Lung (tissue), 12 donors: ENCODE data around the gene BMERB1. TPM values are rescaled to one million over a fixed set of nuclear protein-coding genes. Genes with fewer than 3 reads are reported as not detected.

Experiments
- ATAC-seq: fragments of 200-7000 bp; cut with Tn5 transposase; one replicate; pipeline ENCODE4 v1.9.1; 2020; ENCODE audit warnings: moderate number of reproducible peaks; ENCODE audit not compliant: insufficient read depth, low FRiP score
- DNase-seq, 3 donors: peaks; one replicate each; pipeline ENCODE4 v3.0.0-alpha.2; 2013 to 2017
- H3K27ac ChIP-seq, 2 donors: one replicate each; pipeline ENCODE4 v1.5.1; 2013; ENCODE audit warnings: mild to moderate bottlenecking in 2 of 2, moderate library complexity in 2 of 2, control low read depth in 1 of 2, inconsistent platforms in 1 of 2, low read depth in 1 of 2, low read length in 1 of 2
- H3K27me3 ChIP-seq, 3 donors: one replicate each; pipeline ENCODE4 v1.5.1; 2013; ENCODE audit warnings: low read length in 2 of 3; ENCODE audit not compliant: control insufficient read depth in 3 of 3, insufficient read depth in 3 of 3
- H3K36me3 ChIP-seq, 4 donors: one replicate each; pipeline ENCODE4 v1.5.1; 2013; ENCODE audit warnings: low read length in 4 of 4, mild to moderate bottlenecking in 1 of 4, moderate library complexity in 1 of 4; ENCODE audit not compliant: control insufficient read depth in 4 of 4, insufficient read depth in 4 of 4
- H3K4me1 ChIP-seq, 5 donors: one replicate each; pipeline ENCODE4 v1.5.1; 2013; ENCODE audit warnings: low read length in 5 of 5, mild to moderate bottlenecking in 2 of 5, moderate library complexity in 1 of 5; ENCODE audit not compliant: control insufficient read depth in 5 of 5, insufficient read depth in 5 of 5
- H3K4me3 ChIP-seq: one replicate; pipeline ENCODE4 v1.5.1; 2013; ENCODE audit warnings: mild to moderate bottlenecking, control low read depth, moderate library complexity
- H3K9ac ChIP-seq, 2 donors: one replicate each; pipeline ENCODE4 v1.5.1; 2013; ENCODE audit warnings: low read length in 2 of 2, control low read depth in 1 of 2; ENCODE audit not compliant: insufficient read depth in 1 of 2
- H3K9me3 ChIP-seq, 4 donors: one replicate each; pipeline ENCODE4 v1.5.1; 2013; ENCODE audit warnings: low read length in 3 of 4, mild to moderate bottlenecking in 1 of 4, moderate library complexity in 1 of 4; ENCODE audit not compliant: control insufficient read depth in 4 of 4, insufficient read depth in 3 of 4
- CTCF ChIP-seq: IDR thresholded peaks from 2 replicates; pipeline ENCODE4 v1.5.1; 2012; ENCODE audit warnings: mild to moderate bottlenecking; ENCODE audit errors: control extremely low read depth, extremely low read depth
- WGBS, 2 donors: extraction: QIAGEN DNeasy Blood & Tissue Kit; methylation state at CpG; one replicate each; pipeline ENCODE4 v1.1.7; 2013; 5-methylcytosine and 5-hydroxymethylcytosine counted together
- polyA plus RNA-seq, 2 donors: library from polyadenylated mRNA; stranded (reverse); fragments of 200-250 nt; gene quantifications; one replicate each; pipeline ENCODE4 v1.2.1, GENCODE V29; 2013
- total RNA-seq, 2 donors: library from RNA; depleted of rRNA in 1 of 2; stranded (reverse); fragments of >200 nt in 1 of 2; gene quantifications; one replicate each; pipeline ENCODE4 v1.2.1, GENCODE V29; 2014 to 2021
- donor health status: control.
- donor health status: control.
- donor health status: Bipolar disorder and iron deficiency.
- donor health status: healthy.
- donor health status: DM: yes; HTN: yes; CAD: no.

BMERB1 gene
- total and polyA plus RNA-seq, 4 donors = 5.6 to 17.5 (median 7.9) TPM

- no peak for TF ChIP-seq CTCF
- no peaks in the 10 kb centered on the region for H3K9me3 ChIP-seq
- WGBS, 2 donors = 97 to 98% methylated on average over 2 of the region's 2 CpGs
- H3K4me3 ChIP-seq = no peak overlapping the region
- no peaks in the 10 kb centered on the region for H3K4me1 ChIP-seq
- no peaks in the 10 kb centered on the region for H3K27me3 ChIP-seq
- no peak for ATAC-seq
- peaks cover 23 to 51% (median 35%) of the 10 kb centered on the region in 4 donors for H3K36me3 ChIP-seq
- H3K9ac ChIP-seq = no peak overlapping the region
- no peak overlapping the region for H3K27ac ChIP-seq
- no peak for DNase-seq
These were observed 197.5 kb downstream of the BMERB1 start for GRCh38 chr16:15631730-15632409.

- no peak for TF ChIP-seq CTCF
- ATAC-seq = no peak
- no peak for DNase-seq
- Histone ChIP-seq H3K27ac (no peak overlapping the region), H3K27me3 (no peaks in the 10 kb centered on the region), H3K4me1 (peaks cover 0 to 3% (median under 1%) of the 10 kb centered on the region in 5 donors), H3K9ac (no peak overlapping the region), H3K36me3 (peaks cover 32 to 59% (median 36%) of the 10 kb centered on the region in 4 donors), H3K9me3 (no peaks in the 10 kb centered on the region), H3K4me3 (no peak overlapping the region)
- 89 to 91% methylated on average over 9 of the region's 9 CpGs for WGBS, 2 donors
These were observed 201.5 kb downstream of the BMERB1 start for GRCh38 chr16:15635926-15636325.

GRCh38 chr16:15636392-15636873 is 202.0 kb downstream of the BMERB1 start:
- Histone ChIP-seq H3K4me3 (no peak overlapping the region), H3K36me3 (peaks cover 30 to 59% (median 34%) of the 10 kb centered on the region in 4 donors), H3K9me3 (no peaks in the 10 kb centered on the region), H3K27me3 (no peaks in the 10 kb centered on the region), H3K9ac (no peak overlapping the region), H3K4me1 (peaks cover 0 to 6% (median 3%) of the 10 kb centered on the region in 5 donors), H3K27ac (no peak overlapping the region)
- ATAC-seq = no peak
- no peak for DNase-seq
- no peak for TF ChIP-seq CTCF

Other genes starting within 250 kb of the BMERB1 start
- 1 to 10 TPM in 1 of 2 donors, not detected in 1; 8.3 TPM for gene NPIPA5, start 56.3 kb upstream of the BMERB1 start, total RNA-seq
- 10 to 100 TPM in 1 of 2 donors, 1 to 10 TPM in 1; 2.4 to 28.8 TPM for gene NPIPA5, start 56.3 kb upstream of the BMERB1 start, polyA plus RNA-seq
- gene MPV17L, start 38.8 kb upstream of the BMERB1 start, total RNA-seq = 1 to 10 TPM; 1.0 to 7.0 TPM
- gene MPV17L, start 38.8 kb upstream of the BMERB1 start, polyA plus RNA-seq = 1 to 10 TPM; 1.1 to 1.3 TPM
- gene MARF1, start 208.6 kb downstream of the BMERB1 start, total RNA-seq = 10 to 100 TPM; 65.1 to 72.1 TPM
- gene MARF1, start 208.6 kb downstream of the BMERB1 start, polyA plus RNA-seq = 10 to 100 TPM; 18.0 to 18.8 TPM
- 10 to 100 TPM; 29.8 to 46.8 TPM for gene NDE1, start 215.7 kb downstream of the BMERB1 start, total RNA-seq
- gene NDE1, start 215.7 kb downstream of the BMERB1 start, polyA plus RNA-seq = 10 to 100 TPM in 1 of 2 donors, 1 to 10 TPM in 1; 7.4 to 15.3 TPM